GM03348 (cell line): ENCODE measurements around the gene FTCDNL1.

ENCODE experiments used
- DNase-seq: peaks from one replicate; pipeline ENCODE4 v3.0.0; 2012; ENCODE audit warnings: low spot score

FTCDNL1 gene

GRCh38 chr2:199791326-199791725 lies 59.7 kb downstream of the FTCDNL1 start:
- no peak for DNase-seq

GRCh38 chr2:199784512-199784911 lies 66.5 kb downstream of the FTCDNL1 start:
- DNase-seq, result no peak

- DNase-seq, result no peak
Measured at GRCh38 chr2:199779589-199779988, 71.4 kb downstream of the FTCDNL1 start.

- DNase-seq, result no peak
Measured at GRCh38 chr2:199778655-199779054, 72.3 kb downstream of the FTCDNL1 start.

GRCh38 chr2:199777916-199778315 lies 73.1 kb downstream of the FTCDNL1 start:
- DNase-seq, result no peak

GRCh38 chr2:199777315-199777714 lies 73.7 kb downstream of the FTCDNL1 start:
- no peak for DNase-seq

GRCh38 chr2:199775267-199775666 lies 75.7 kb downstream of the FTCDNL1 start:
- peak; percentile 15 for DNase-seq

- DNase-seq, result no peak
Measured at GRCh38 chr2:199772035-199772976, 78.7 kb downstream of the FTCDNL1 start.

- DNase-seq, result no peak
Measured at GRCh38 chr2:199770716-199771115, 80.3 kb downstream of the FTCDNL1 start.

GRCh38 chr2:199765646-199766045 lies 85.3 kb downstream of the FTCDNL1 start:
- no peak for DNase-seq

- no peak for DNase-seq
Measured at GRCh38 chr2:199764273-199764800, 86.7 kb downstream of the FTCDNL1 start.

GRCh38 chr2:199762963-199763362 lies 88.0 kb downstream of the FTCDNL1 start:
- DNase-seq, result no peak

GRCh38 chr2:199760574-199760973 lies 90.4 kb downstream of the FTCDNL1 start:
- DNase-seq, result no peak

GRCh38 chr2:199757233-199757870 lies 93.6 kb downstream of the FTCDNL1 start:
- peak; percentile 22 for DNase-seq

GRCh38 chr2:199756743-199757142 lies 94.2 kb downstream of the FTCDNL1 start:
- no peak for DNase-seq

GRCh38 chr2:199756211-199756610 lies 94.8 kb downstream of the FTCDNL1 start:
- no peak for DNase-seq

- DNase-seq, result no peak
Measured at GRCh38 chr2:199754766-199755165, 96.2 kb downstream of the FTCDNL1 start.

GRCh38 chr2:199751492-199752120 lies 99.4 kb downstream of the FTCDNL1 start:
- DNase-seq, result no peak

GRCh38 chr2:199749571-199749970 lies 101.4 kb downstream of the FTCDNL1 start:
- no peak for DNase-seq

- no peak for DNase-seq
Measured at GRCh38 chr2:199744724-199745123, 106.3 kb downstream of the FTCDNL1 start.

- no peak for DNase-seq
Measured at GRCh38 chr2:199744260-199744659, 106.7 kb downstream of the FTCDNL1 start.

GRCh38 chr2:199743415-199744120 lies 107.4 kb downstream of the FTCDNL1 start:
- DNase-seq, result no peak
